Panc1 (cell line): ENCODE data around the gene AATK.

Experiments
- POLR2AphosphoS5 ChIP-seq: IDR thresholded peaks from 2 replicates; pipeline ENCODE4 v1.6.1; 2012; ENCODE audit warnings: mild to moderate bottlenecking, low read depth, low read length, moderate library complexity
- SIN3A ChIP-seq: IDR thresholded peaks from 2 replicates; pipeline ENCODE4 v1.6.1; 2012; ENCODE audit warnings: low read depth, mild to moderate bottlenecking, low read length, moderate library complexity, borderline replicate concordance; ENCODE audit not compliant: insufficient read depth
- TF ChIP-seq, protein P1 (sequence below): fragments of 450-650 bp; IDR thresholded peaks from 2 replicates; pipeline ENCODE4 v1.5.1; 2017; ENCODE audit warnings: mild to moderate bottlenecking
- TF ChIP-seq, protein P2 (sequence below), 2 experiments: IDR thresholded peaks; 2 replicates each; pipeline ENCODE4 v1.6.1; 2011 to 2012; ENCODE audit warnings: low read depth in 2 of 2, control low read depth in 1 of 2, low read length in 1 of 2, mild to moderate bottlenecking in 1 of 2, moderate library complexity in 1 of 2; ENCODE audit not compliant: insufficient read depth in 1 of 2

DNA sequence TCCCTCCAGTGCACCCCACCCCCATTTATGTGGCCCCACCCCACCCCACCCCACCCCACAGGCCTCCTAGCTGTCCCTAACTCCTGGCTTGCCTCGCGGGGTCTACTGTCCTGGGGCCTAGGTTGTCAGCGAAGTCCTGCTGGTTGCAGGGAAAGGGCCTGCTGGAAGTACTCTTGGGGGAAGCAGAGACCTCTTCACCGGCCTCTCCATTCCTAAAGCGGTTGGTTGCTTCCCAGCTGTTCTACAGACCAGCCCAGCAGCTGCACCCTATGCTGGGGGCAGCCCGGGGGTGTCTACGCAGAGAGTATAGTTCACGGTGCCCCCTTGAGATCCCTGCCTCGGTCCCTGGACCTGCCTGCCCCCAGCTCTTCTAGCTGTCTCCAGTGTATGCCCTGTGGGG, 74.9 kb downstream of the AATK start:
- TF ChIP-seq, protein P1, sequence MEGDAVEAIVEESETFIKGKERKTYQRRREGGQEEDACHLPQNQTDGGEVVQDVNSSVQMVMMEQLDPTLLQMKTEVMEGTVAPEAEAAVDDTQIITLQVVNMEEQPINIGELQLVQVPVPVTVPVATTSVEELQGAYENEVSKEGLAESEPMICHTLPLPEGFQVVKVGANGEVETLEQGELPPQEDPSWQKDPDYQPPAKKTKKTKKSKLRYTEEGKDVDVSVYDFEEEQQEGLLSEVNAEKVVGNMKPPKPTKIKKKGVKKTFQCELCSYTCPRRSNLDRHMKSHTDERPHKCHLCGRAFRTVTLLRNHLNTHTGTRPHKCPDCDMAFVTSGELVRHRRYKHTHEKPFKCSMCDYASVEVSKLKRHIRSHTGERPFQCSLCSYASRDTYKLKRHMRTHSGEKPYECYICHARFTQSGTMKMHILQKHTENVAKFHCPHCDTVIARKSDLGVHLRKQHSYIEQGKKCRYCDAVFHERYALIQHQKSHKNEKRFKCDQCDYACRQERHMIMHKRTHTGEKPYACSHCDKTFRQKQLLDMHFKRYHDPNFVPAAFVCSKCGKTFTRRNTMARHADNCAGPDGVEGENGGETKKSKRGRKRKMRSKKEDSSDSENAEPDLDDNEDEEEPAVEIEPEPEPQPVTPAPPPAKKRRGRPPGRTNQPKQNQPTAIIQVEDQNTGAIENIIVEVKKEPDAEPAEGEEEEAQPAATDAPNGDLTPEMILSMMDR = no peak
- TF ChIP-seq POLR2AphosphoS5 = no peak
- TF ChIP-seq SIN3A = no peak
- TF ChIP-seq, protein P2, sequence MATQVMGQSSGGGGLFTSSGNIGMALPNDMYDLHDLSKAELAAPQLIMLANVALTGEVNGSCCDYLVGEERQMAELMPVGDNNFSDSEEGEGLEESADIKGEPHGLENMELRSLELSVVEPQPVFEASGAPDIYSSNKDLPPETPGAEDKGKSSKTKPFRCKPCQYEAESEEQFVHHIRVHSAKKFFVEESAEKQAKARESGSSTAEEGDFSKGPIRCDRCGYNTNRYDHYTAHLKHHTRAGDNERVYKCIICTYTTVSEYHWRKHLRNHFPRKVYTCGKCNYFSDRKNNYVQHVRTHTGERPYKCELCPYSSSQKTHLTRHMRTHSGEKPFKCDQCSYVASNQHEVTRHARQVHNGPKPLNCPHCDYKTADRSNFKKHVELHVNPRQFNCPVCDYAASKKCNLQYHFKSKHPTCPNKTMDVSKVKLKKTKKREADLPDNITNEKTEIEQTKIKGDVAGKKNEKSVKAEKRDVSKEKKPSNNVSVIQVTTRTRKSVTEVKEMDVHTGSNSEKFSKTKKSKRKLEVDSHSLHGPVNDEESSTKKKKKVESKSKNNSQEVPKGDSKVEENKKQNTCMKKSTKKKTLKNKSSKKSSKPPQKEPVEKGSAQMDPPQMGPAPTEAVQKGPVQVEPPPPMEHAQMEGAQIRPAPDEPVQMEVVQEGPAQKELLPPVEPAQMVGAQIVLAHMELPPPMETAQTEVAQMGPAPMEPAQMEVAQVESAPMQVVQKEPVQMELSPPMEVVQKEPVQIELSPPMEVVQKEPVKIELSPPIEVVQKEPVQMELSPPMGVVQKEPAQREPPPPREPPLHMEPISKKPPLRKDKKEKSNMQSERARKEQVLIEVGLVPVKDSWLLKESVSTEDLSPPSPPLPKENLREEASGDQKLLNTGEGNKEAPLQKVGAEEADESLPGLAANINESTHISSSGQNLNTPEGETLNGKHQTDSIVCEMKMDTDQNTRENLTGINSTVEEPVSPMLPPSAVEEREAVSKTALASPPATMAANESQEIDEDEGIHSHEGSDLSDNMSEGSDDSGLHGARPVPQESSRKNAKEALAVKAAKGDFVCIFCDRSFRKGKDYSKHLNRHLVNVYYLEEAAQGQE (IDR thresholded peaks at IDR 0.05; ENCODE audit: insufficient read depth in 1 of 2, low read depth in 2 of 2, low read length in 1 of 2) = no peak
